HG03460 (cell line): ENCODE results near the gene USP3.
"Not testable (repeated sequence)": the region's sequence is repeated elsewhere in the genome, so short reads cannot be mapped to it uniquely, and the experiment has no call there.

Experiments used
- ATAC-seq: cut with Tn5 transposase; IDR thresholded peaks from one replicate; pipeline ENCODE4 v1.9.1; 2021; ENCODE audit not compliant: unreplicated experiment

The USP3 gene

GRCh38 chr15:63604281-63604680 lies 99.9 kb downstream of the USP3 start:
- ATAC-seq: no peak

GRCh38 chr15:63605036-63605435 lies 100.6 kb downstream of the USP3 start:
- ATAC-seq: no peak

- ATAC-seq: no peak
Observed at GRCh38 chr15:63605816-63606215, 101.4 kb downstream of the USP3 start.

GRCh38 chr15:63606308-63606707 lies 101.9 kb downstream of the USP3 start:
- ATAC-seq: no peak

- ATAC-seq: no peak
Observed at GRCh38 chr15:63608989-63609388, 104.6 kb downstream of the USP3 start.

- no peak for ATAC-seq
Observed at GRCh38 chr15:63609448-63609847, 105.1 kb downstream of the USP3 start.

- ATAC-seq: peak; percentile 76
Observed at GRCh38 chr15:63610209-63610841, 105.9 kb downstream of the USP3 start.

- ATAC-seq: no peak
Observed at GRCh38 chr15:63611177-63611576, 106.8 kb downstream of the USP3 start.

GRCh38 chr15:63612300-63612699 lies 107.9 kb downstream of the USP3 start:
- ATAC-seq: no peak

- no peak for ATAC-seq
Observed at GRCh38 chr15:63615935-63616334, 111.5 kb downstream of the USP3 start.

- ATAC-seq: not testable (repeated sequence)
Observed at GRCh38 chr15:63617147-63617546, 112.8 kb downstream of the USP3 start.

- ATAC-seq: not testable (repeated sequence)
Observed at GRCh38 chr15:63617627-63618026, 113.2 kb downstream of the USP3 start.

GRCh38 chr15:63620760-63621159 lies 116.4 kb downstream of the USP3 start:
- not testable (repeated sequence) for ATAC-seq

- ATAC-seq: no peak
Observed at GRCh38 chr15:63623232-63623969, 119.0 kb downstream of the USP3 start.

- ATAC-seq: peak; percentile 61
Observed at GRCh38 chr15:63626955-63627354, 122.6 kb downstream of the USP3 start.

- ATAC-seq: no peak
Observed at GRCh38 chr15:63628123-63628822, 123.9 kb downstream of the USP3 start.

GRCh38 chr15:63630036-63630751 lies 125.8 kb downstream of the USP3 start:
- no peak for ATAC-seq

GRCh38 chr15:63633312-63633711 lies 128.9 kb downstream of the USP3 start:
- ATAC-seq: no peak

GRCh38 chr15:63634154-63634553 lies 129.8 kb downstream of the USP3 start:
- ATAC-seq: no peak

GRCh38 chr15:63636518-63637061 lies 132.2 kb downstream of the USP3 start:
- no peak for ATAC-seq

GRCh38 chr15:63638839-63639238 lies 134.4 kb downstream of the USP3 start:
- ATAC-seq: no peak
